ENCODE data around the gene MAML2.

DNA sequence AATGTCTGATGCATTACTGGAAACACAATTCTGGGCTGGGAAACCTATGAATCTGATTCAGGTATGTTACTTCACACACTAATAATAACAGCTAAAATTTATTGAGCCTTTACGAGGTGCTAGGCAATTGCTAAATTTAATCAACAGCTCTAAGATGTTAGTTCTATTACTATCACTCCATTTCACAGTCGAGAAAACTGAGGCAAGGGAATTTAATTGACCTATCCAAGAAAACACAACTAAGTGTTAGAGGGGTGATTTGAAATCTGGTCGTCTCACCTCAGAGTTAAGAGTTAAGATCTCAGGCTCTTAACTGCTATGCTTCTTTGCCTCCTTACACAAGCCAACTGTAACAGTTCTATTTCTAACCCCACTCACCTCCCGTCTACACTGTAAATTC is 8.8 kb downstream of the MAML2 start:
- TF ChIP-seq, protein P1, sequence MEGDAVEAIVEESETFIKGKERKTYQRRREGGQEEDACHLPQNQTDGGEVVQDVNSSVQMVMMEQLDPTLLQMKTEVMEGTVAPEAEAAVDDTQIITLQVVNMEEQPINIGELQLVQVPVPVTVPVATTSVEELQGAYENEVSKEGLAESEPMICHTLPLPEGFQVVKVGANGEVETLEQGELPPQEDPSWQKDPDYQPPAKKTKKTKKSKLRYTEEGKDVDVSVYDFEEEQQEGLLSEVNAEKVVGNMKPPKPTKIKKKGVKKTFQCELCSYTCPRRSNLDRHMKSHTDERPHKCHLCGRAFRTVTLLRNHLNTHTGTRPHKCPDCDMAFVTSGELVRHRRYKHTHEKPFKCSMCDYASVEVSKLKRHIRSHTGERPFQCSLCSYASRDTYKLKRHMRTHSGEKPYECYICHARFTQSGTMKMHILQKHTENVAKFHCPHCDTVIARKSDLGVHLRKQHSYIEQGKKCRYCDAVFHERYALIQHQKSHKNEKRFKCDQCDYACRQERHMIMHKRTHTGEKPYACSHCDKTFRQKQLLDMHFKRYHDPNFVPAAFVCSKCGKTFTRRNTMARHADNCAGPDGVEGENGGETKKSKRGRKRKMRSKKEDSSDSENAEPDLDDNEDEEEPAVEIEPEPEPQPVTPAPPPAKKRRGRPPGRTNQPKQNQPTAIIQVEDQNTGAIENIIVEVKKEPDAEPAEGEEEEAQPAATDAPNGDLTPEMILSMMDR (IDR thresholded peaks at IDR 0.05): no peak
- TF ChIP-seq POLR2AphosphoS5 (IDR thresholded peaks at IDR 0.05; ENCODE audit: low read depth, low read length) (no peak), SIN3A (IDR thresholded peaks at IDR 0.05; ENCODE audit: borderline replicate concordance, insufficient read depth, low read depth, low read length) (no peak), TCF7L2 (IDR thresholded peaks at IDR 0.05; ENCODE audit: low read depth, low read length) (no peak)
- TF ChIP-seq, protein P2, sequence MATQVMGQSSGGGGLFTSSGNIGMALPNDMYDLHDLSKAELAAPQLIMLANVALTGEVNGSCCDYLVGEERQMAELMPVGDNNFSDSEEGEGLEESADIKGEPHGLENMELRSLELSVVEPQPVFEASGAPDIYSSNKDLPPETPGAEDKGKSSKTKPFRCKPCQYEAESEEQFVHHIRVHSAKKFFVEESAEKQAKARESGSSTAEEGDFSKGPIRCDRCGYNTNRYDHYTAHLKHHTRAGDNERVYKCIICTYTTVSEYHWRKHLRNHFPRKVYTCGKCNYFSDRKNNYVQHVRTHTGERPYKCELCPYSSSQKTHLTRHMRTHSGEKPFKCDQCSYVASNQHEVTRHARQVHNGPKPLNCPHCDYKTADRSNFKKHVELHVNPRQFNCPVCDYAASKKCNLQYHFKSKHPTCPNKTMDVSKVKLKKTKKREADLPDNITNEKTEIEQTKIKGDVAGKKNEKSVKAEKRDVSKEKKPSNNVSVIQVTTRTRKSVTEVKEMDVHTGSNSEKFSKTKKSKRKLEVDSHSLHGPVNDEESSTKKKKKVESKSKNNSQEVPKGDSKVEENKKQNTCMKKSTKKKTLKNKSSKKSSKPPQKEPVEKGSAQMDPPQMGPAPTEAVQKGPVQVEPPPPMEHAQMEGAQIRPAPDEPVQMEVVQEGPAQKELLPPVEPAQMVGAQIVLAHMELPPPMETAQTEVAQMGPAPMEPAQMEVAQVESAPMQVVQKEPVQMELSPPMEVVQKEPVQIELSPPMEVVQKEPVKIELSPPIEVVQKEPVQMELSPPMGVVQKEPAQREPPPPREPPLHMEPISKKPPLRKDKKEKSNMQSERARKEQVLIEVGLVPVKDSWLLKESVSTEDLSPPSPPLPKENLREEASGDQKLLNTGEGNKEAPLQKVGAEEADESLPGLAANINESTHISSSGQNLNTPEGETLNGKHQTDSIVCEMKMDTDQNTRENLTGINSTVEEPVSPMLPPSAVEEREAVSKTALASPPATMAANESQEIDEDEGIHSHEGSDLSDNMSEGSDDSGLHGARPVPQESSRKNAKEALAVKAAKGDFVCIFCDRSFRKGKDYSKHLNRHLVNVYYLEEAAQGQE (IDR thresholded peaks at IDR 0.05; ENCODE audit: insufficient read depth in 1 of 2, low read depth in 2 of 2, low read length in 1 of 2): no peak

Data from Panc1 (cell line).